WTC11 (cell line): Measurements from ENCODE around the gene NDST4. TPM values are rescaled to one million over a fixed set of nuclear protein-coding genes. Genes with fewer than 3 reads are reported as not detected.

Source experiments
- ATAC-seq: fragments of 200-7000 bp; cut with Tn5 transposase; 2 replicates; pipeline ENCODE4 v1.10.0; 2021; ENCODE audit warnings: mild to moderate bottlenecking, moderate library complexity
- CTCF ChIA-PET: fragments of 300-600 bp; sonication (Branson Sonifier 250); formaldehyde crosslinking; loops from one replicate; lab custom pipeline; 2021; ENCODE audit warnings: antibody characterized with exemption; lab: Charles Lee
- POLR2A ChIA-PET: fragments of 350-600 bp; sonication (Branson Sonifier 250); formaldehyde crosslinking; loops from one replicate; lab custom pipeline; 2021; ENCODE audit warnings: antibody characterized with exemption; lab: Charles Lee
- DNase-seq: peaks from one replicate; pipeline ENCODE4 v3.0.0; 2021; ENCODE audit warnings: low spot score
- H3K27ac Mint-ChIP-seq: 2 replicates; pipeline ENCODE4 v1.8.0; 2021; ENCODE audit warnings: mixed read lengths
- H3K27me3 Mint-ChIP-seq: 2 replicates; pipeline ENCODE4 v1.8.0; 2021; ENCODE audit warnings: low read depth, mild to moderate bottlenecking, moderate library complexity, mixed read lengths
- H3K36me3 Mint-ChIP-seq: 2 replicates; pipeline ENCODE4 v1.8.0; 2021; ENCODE audit warnings: mixed read lengths
- H3K4me1 Mint-ChIP-seq: 2 replicates; pipeline ENCODE4 v1.8.0; 2022; ENCODE audit warnings: mixed read lengths
- H3K4me3 Mint-ChIP-seq: 2 replicates; pipeline ENCODE4 v1.8.0; 2021; ENCODE audit warnings: mild to moderate bottlenecking, moderate library complexity, mixed read lengths
- H3K9me3 Mint-ChIP-seq: 2 replicates; pipeline ENCODE4 v1.8.0; 2021; ENCODE audit warnings: mixed read lengths
- ATF1 ChIP-seq: sonication (generic); formaldehyde crosslinking; IDR thresholded peaks from 2 replicates; pipeline ENCODE4 v1.8.1; 2023; ENCODE audit warnings: mild to moderate bottlenecking, moderate library complexity, missing genetic modification reagents
- ESRRA ChIP-seq: sonication (generic); formaldehyde crosslinking; IDR thresholded peaks from 2 replicates; pipeline ENCODE4 v1.8.1; 2022; ENCODE audit warnings: mild to moderate bottlenecking, missing genetic modification reagents, borderline replicate concordance
- FOXJ3 ChIP-seq: sonication (generic); formaldehyde crosslinking; IDR thresholded peaks from 2 replicates; pipeline ENCODE4 v1.9.0; 2021; ENCODE audit warnings: missing genetic modification reagents, mild to moderate bottlenecking, borderline replicate concordance
- FOXP1 ChIP-seq: sonication (generic); formaldehyde crosslinking; IDR thresholded peaks from 2 replicates; pipeline ENCODE4 v1.8.0; 2022; ENCODE audit warnings: missing genetic modification reagents, mild to moderate bottlenecking, moderate library complexity, borderline replicate concordance
- GABPB1 ChIP-seq: sonication (generic); formaldehyde crosslinking; IDR thresholded peaks from 2 replicates; pipeline ENCODE4 v1.8.1; 2023; ENCODE audit warnings: mild to moderate bottlenecking, missing genetic modification reagents
- IRF2 ChIP-seq: sonication (generic); formaldehyde crosslinking; IDR thresholded peaks from 2 replicates; pipeline ENCODE4 v1.8.0; 2022; ENCODE audit warnings: low read depth, missing genetic modification reagents, borderline replicate concordance
- JUN ChIP-seq: sonication (generic); formaldehyde crosslinking; IDR thresholded peaks from 2 replicates; pipeline ENCODE4 v1.8.0; 2023; ENCODE audit warnings: mild to moderate bottlenecking, missing genetic modification reagents
- NFE2L1 ChIP-seq: sonication (generic); formaldehyde crosslinking; IDR thresholded peaks from 2 replicates; pipeline ENCODE4 v1.8.1; 2023; ENCODE audit warnings: missing genetic modification reagents
- RELA ChIP-seq: sonication (generic); formaldehyde crosslinking; IDR thresholded peaks from 2 replicates; pipeline ENCODE4 v1.8.1; 2022; ENCODE audit warnings: missing genetic modification reagents, mild to moderate bottlenecking, borderline replicate concordance
- SMAD3 ChIP-seq: sonication (generic); formaldehyde crosslinking; IDR thresholded peaks from 2 replicates; pipeline ENCODE4 v1.8.0; 2022; ENCODE audit warnings: missing genetic modification reagents, mild to moderate bottlenecking, borderline replicate concordance
- TCF7 ChIP-seq: sonication (generic); formaldehyde crosslinking; IDR thresholded peaks from 2 replicates; pipeline ENCODE4 v1.8.0; 2022; ENCODE audit warnings: mild to moderate bottlenecking, low read depth, missing genetic modification reagents, moderate library complexity
- ZNF219 ChIP-seq: sonication (generic); formaldehyde crosslinking; IDR thresholded peaks from 2 replicates; pipeline ENCODE4 v1.8.0; 2023; ENCODE audit warnings: missing genetic modification reagents, mild to moderate bottlenecking, borderline replicate concordance
- ZNF671 ChIP-seq: fragments of 250-450 bp; sonication (Bioruptor Pico); IDR thresholded peaks from 2 replicates; pipeline ENCODE4 v1.8.0; 2021; ENCODE audit warnings: mild to moderate bottlenecking
- total RNA-seq: library from RNA; stranded (reverse); gene quantifications from 3 replicates; pipeline ENCODE4 v1.2.3, GENCODE V29; 2021
- TF ChIP-seq, protein P1 (sequence below): fragments of 250-450 bp; sonication (Bioruptor Pico); IDR thresholded peaks from 2 replicates; pipeline ENCODE4 v1.8.0; 2021; ENCODE audit warnings: mild to moderate bottlenecking
- TF ChIP-seq, protein P2 (sequence below): sonication (generic); formaldehyde crosslinking; IDR thresholded peaks from 2 replicates; pipeline ENCODE4 v1.8.1; 2023; ENCODE audit warnings: mild to moderate bottlenecking, missing genetic modification reagents
- TF ChIP-seq, protein P3 (sequence below): sonication (generic); formaldehyde crosslinking; IDR thresholded peaks from 2 replicates; pipeline ENCODE4 v1.8.1; 2023; ENCODE audit warnings: mild to moderate bottlenecking, missing genetic modification reagents, borderline replicate concordance
- TF ChIP-seq, protein P4 (sequence below): sonication (generic); formaldehyde crosslinking; IDR thresholded peaks from 2 replicates; pipeline ENCODE4 v1.8.0; 2023; ENCODE audit warnings: missing genetic modification reagents
- TF ChIP-seq, protein P5 (sequence below): sonication (generic); formaldehyde crosslinking; IDR thresholded peaks from 2 replicates; pipeline ENCODE4 v1.8.0; 2022; ENCODE audit warnings: mild to moderate bottlenecking, missing genetic modification reagents
- TF ChIP-seq, protein P6 (sequence below): sonication (generic); formaldehyde crosslinking; IDR thresholded peaks from 2 replicates; pipeline ENCODE4 v1.8.1; 2023; ENCODE audit warnings: mild to moderate bottlenecking, moderate library complexity, missing genetic modification reagents

NDST4 gene
- total RNA-seq, 1 experiment from 2014 or later: not detected

DNA sequence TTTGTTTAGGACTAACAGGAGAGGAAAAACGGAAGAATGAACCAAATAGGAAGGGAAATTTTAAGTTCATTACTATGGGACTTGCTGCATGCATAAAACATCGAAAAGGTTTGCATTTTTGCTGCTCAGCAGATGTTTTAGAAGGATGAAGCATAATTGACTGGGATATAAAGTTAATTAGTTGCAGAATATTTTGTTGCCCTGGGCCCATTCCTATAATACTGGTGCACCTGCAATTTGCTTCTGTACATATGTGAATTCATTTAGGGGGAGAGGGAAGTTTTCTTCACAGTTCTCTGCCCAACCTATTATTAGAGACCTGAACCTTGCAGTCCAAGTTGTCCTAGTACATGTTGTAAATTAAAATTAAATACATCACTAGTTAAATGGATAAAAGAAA lies 282.8 kb downstream of the NDST4 start:
- Mint-ChIP-seq H3K4me3 (no peak overlapping the region), H3K4me1 (no peaks in the 10 kb centered on the region), H3K36me3 (no peaks in the 10 kb centered on the region), H3K9me3 (no peaks in the 10 kb centered on the region), H3K27ac (no peak overlapping the region), H3K27me3 (no peaks in the 10 kb centered on the region)
- POLR2A ChIA-PET: interaction anchor here (0.7 kb wide), 1 partner anchor 871 kb away, joined by 4 read pairs; no protein-coding TSS in a partner anchor
- CTCF ChIA-PET: no interaction called here
- no peak for ATAC-seq
- no peak for DNase-seq
- TF ChIP-seq TCF7 (CRISPR knock-in tag) (no peak), FOXJ3 (CRISPR knock-in tag) (no peak), NFE2L1 (no peak), JUN (CRISPR knock-in tag) (no peak), RELA (CRISPR knock-in tag) (no peak), SMAD3 (CRISPR knock-in tag) (no peak), IRF2 (CRISPR knock-in tag) (no peak), FOXP1 (CRISPR knock-in tag) (no peak), ATF1 (CRISPR knock-in tag) (no peak), ESRRA (CRISPR knock-in tag) (no peak), ZNF219 (CRISPR knock-in tag) (no peak), GABPB1 (CRISPR knock-in tag) (no peak), ZNF671 (CRISPR knock-in tag) (no peak)
- TF ChIP-seq, protein P1, sequence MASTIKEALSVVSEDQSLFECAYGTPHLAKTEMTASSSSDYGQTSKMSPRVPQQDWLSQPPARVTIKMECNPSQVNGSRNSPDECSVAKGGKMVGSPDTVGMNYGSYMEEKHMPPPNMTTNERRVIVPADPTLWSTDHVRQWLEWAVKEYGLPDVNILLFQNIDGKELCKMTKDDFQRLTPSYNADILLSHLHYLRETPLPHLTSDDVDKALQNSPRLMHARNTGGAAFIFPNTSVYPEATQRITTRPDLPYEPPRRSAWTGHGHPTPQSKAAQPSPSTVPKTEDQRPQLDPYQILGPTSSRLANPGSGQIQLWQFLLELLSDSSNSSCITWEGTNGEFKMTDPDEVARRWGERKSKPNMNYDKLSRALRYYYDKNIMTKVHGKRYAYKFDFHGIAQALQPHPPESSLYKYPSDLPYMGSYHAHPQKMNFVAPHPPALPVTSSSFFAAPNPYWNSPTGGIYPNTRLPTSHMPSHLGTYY (CRISPR knock-in tag): no peak
- TF ChIP-seq, protein P2, sequence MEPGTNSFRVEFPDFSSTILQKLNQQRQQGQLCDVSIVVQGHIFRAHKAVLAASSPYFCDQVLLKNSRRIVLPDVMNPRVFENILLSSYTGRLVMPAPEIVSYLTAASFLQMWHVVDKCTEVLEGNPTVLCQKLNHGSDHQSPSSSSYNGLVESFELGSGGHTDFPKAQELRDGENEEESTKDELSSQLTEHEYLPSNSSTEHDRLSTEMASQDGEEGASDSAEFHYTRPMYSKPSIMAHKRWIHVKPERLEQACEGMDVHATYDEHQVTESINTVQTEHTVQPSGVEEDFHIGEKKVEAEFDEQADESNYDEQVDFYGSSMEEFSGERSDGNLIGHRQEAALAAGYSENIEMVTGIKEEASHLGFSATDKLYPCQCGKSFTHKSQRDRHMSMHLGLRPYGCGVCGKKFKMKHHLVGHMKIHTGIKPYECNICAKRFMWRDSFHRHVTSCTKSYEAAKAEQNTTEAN (CRISPR knock-in tag): no peak
- TF ChIP-seq, protein P3, sequence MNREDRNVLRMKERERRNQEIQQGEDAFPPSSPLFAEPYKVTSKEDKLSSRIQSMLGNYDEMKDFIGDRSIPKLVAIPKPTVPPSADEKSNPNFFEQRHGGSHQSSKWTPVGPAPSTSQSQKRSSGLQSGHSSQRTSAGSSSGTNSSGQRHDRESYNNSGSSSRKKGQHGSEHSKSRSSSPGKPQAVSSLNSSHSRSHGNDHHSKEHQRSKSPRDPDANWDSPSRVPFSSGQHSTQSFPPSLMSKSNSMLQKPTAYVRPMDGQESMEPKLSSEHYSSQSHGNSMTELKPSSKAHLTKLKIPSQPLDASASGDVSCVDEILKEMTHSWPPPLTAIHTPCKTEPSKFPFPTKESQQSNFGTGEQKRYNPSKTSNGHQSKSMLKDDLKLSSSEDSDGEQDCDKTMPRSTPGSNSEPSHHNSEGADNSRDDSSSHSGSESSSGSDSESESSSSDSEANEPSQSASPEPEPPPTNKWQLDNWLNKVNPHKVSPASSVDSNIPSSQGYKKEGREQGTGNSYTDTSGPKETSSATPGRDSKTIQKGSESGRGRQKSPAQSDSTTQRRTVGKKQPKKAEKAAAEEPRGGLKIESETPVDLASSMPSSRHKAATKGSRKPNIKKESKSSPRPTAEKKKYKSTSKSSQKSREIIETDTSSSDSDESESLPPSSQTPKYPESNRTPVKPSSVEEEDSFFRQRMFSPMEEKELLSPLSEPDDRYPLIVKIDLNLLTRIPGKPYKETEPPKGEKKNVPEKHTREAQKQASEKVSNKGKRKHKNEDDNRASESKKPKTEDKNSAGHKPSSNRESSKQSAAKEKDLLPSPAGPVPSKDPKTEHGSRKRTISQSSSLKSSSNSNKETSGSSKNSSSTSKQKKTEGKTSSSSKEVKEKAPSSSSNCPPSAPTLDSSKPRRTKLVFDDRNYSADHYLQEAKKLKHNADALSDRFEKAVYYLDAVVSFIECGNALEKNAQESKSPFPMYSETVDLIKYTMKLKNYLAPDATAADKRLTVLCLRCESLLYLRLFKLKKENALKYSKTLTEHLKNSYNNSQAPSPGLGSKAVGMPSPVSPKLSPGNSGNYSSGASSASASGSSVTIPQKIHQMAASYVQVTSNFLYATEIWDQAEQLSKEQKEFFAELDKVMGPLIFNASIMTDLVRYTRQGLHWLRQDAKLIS (CRISPR knock-in tag): no peak
- TF ChIP-seq, protein P4, sequence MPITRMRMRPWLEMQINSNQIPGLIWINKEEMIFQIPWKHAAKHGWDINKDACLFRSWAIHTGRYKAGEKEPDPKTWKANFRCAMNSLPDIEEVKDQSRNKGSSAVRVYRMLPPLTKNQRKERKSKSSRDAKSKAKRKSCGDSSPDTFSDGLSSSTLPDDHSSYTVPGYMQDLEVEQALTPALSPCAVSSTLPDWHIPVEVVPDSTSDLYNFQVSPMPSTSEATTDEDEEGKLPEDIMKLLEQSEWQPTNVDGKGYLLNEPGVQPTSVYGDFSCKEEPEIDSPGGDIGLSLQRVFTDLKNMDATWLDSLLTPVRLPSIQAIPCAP: no peak
- TF ChIP-seq, protein P5, sequence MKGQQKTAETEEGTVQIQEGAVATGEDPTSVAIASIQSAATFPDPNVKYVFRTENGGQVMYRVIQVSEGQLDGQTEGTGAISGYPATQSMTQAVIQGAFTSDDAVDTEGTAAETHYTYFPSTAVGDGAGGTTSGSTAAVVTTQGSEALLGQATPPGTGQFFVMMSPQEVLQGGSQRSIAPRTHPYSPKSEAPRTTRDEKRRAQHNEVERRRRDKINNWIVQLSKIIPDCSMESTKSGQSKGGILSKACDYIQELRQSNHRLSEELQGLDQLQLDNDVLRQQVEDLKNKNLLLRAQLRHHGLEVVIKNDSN (CRISPR knock-in tag): no peak
- TF ChIP-seq, protein P6, sequence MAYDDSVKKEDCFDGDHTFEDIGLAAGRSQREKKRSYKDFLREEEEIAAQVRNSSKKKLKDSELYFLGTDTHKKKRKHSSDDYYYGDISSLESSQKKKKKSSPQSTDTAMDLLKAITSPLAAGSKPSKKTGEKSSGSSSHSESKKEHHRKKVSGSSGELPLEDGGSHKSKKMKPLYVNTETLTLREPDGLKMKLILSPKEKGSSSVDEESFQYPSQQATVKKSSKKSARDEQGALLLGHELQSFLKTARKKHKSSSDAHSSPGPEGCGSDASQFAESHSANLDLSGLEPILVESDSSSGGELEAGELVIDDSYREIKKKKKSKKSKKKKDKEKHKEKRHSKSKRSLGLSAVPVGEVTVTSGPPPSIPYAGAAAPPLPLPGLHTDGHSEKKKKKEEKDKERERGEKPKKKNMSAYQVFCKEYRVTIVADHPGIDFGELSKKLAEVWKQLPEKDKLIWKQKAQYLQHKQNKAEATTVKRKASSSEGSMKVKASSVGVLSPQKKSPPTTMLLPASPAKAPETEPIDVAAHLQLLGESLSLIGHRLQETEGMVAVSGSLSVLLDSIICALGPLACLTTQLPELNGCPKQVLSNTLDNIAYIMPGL: no peak
